ENCODE data around the gene ARF3.

ARF3 gene

GRCh38 chr12:48980953-48981756, 23.9 kb upstream of the ARF3 start:
- DNase-seq = no peak

DNA sequence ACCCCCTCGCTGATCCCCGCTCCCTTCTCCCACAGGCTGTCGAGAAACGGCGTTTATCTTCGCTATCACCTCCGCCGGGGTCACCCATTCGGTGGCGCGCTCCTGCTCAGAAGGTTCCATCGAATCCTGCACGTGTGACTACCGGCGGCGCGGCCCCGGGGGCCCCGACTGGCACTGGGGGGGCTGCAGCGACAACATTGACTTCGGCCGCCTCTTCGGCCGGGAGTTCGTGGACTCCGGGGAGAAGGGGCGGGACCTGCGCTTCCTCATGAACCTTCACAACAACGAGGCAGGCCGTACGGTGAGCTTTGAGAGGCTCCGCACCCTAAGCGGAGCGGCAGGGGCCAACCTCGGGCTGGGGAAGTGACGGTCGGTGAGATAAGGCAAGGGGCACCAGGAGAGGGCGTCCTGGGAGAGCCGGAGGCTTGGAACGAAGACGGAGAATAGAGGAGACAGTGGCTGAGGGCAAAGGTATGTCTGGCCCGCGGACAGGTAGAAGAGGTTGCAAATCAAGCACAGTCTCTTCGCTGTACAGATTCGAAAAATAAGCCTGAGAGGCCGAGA, 23.2 kb upstream of the ARF3 start:
- no peak for DNase-seq

DNA sequence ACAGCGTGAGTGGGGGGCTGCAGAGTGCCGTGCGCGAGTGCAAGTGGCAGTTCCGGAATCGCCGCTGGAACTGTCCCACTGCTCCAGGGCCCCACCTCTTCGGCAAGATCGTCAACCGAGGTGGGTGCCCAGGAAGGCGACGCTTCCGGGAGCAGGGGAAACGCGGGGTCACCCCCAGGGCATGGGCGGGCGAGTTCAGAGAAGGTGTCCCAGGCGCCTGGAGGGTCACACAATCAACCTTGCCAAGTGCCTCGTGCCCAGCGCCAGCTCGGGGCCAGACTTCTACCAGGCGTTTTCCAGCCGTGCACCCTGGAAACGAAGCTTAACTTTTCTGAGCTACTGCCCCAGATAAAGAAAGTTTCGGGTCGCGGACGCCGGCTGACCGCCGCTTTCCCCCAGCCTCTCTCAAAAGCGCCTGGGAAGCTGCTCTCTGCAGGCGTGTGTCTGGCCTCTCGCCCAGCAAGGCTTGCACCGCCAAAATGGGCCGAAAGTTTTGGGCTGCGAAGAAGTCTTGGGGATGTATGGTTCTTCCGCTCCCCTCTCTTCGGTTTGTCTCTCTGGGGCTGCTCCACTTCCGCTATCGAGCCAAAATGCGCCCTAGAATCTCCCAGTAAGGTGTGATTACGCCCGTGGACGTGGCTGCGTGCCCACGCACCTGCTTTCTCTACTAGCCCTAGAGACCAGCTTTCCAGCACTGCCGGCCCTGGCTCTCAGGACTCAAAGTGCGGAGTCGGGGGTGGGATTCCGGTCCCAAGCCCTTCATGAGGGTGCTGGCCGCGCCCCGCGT, 22.5 kb upstream of the ARF3 start:
- DNase-seq = no peak

GRCh38 chr12:48978741-48979601, 21.7 kb upstream of the ARF3 start:
- DNase-seq = no peak

- DNase-seq = no peak
Observed at GRCh38 chr12:48978291-48978740, 21.0 kb upstream of the ARF3 start, which contains the start of gene WNT1. WNT1 (plus strand) TSS chr12:48978322; CDS start chr12:48978651, 329 bp downstream.

GRCh38 chr12:48977290-48978281, 20.3 kb upstream of the ARF3 start:
- DNase-seq = no peak

DNA sequence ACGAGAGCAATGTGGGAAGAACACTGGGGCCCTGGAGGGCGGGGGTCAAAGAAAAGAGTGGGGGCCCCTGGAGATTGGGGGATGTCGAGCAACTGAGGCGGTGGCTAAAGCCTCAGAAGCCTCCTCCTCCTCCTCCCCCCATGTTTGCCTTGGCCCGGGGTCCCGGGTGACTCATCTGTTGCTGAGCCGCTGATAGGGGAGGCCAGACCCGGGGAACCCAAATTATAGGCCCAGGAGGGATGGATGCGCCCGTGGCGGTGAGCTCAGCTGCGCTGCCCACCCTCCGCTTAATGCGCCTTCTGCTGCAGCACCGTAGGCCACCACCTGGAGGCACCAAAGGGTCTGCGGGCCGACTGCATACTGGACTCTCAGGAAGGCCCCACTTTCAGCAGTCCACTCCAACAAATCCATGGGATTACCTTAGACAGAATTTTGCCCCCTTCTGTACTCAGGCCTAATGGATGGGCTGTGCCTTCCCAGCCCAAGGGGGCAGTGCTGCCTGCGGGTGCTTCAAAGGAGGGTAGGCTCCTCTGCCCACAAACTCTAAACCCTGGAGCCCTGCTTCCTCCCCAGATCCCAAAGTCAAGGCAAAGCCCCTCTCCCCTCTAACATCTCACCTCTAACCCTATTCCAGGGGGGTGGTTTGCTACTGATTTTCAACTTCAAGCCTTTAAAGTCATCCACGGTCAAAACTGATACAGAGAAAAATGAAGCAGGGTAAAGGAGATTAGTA, 16.8 kb upstream of the ARF3 start:
- DNase-seq = no peak

- DNase-seq = no peak
Observed at GRCh38 chr12:48973531-48973930, 16.2 kb upstream of the ARF3 start.

DNA sequence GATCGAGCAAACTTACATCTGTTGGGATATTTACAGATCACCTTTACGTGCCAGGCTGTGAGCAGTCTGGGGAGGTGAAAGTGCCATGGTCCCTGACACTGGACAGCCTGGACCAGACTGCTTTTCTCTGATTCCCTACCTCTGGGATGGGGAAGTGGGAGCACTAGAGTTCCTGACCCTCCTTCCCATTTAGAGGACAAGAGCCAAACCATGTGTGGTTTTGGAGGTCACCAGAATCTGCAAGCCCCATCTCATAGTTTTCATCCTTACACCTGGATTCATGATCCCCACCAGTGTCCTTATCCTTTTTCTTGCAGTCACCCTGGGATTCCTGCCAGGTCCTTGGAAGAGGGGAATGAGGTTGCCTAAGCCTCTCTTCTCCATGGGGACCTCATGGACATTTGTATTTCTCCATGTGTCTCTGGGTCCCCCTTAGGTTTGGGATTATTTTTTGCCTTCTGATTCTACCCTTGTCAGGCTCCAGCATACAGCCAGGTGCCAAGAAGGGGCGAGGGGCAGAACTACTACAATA, 15.7 kb upstream of the ARF3 start:
- no peak for DNase-seq

- DNase-seq = peak; percentile 89
Observed at GRCh38 chr12:48972213-48972951, 15.1 kb upstream of the ARF3 start.

DNA sequence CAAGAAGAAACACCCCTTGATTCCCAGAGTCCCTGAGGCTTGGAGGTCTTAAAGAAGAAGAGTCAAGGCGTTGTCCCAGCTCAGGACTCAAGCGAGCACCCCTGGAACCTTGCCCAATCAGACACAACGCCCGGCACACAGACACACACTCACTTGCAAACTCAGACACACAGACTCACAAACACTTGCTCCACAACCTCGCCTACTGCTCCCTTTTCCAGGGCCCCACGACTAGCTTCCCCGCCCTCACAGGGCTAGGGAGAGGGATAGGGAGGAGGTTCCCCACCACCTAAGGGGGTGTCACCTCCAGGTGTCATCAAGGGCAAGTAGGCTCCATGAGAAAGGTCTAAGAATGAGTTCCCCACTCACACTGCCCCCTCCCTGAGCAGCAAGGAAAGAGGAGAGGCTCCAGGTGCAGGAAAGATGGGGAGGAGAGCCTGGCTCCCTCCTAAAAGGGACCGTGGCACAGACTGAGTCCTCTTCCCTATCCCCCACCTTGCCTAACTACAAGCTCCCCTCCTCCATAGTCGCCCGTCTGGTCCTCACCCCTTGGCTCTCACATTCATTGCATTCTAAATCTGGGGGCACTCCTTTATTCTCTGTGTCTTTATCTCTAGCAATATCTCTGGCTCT, 13.5 kb upstream of the ARF3 start:
- no peak for DNase-seq

DNA sequence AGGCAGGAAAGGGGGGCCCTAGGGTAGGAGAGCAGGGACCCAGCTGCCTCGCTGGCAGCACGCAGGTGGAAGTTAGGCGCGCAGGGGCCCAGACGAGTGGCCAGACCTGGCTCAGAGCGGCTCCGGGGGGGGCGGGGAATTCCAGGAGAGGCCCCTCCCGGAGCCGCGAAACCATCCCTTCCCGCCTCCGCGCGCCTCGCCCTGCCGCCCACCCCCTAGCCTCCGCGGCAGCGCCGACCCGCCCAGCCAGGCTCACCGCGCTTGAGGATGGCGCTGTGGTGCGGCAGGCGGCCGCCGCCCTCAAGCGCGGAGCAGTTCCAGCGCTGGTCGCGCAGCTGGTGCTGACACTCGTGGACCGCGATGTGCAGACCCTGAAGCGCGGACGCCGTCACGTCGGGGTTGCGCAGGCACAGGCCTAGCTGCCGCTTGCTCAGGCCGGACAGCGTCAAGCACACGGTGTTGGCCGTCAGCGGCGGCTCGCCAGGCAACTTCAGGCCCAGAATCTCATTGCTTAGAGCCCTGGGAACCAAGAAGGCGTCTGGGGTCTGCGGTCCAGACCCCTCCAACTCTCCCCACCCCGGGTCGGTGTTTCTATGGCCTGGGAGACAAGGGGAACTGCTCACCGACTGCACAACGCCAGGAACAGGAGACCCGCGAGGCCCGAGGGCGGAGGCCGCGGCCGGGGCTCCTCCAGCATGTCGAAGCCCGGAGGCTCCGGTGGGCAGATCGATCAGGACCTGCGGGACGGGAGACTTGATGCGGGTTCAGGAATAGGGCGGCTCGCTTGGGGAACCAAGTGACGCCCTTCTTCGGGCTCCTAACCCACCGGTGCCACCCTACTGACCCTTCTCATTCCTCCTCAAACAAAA, 12.8 kb upstream of the ARF3 start:
- DNase-seq = no peak

- no peak for DNase-seq
Observed at GRCh38 chr12:48969160-48969771, 12.0 kb upstream of the ARF3 start.

- DNase-seq = no peak
Observed at GRCh38 chr12:48968467-48968866, 11.2 kb upstream of the ARF3 start.

- DNase-seq = no peak
Observed at GRCh38 chr12:48967991-48968390, 10.7 kb upstream of the ARF3 start.

DNA sequence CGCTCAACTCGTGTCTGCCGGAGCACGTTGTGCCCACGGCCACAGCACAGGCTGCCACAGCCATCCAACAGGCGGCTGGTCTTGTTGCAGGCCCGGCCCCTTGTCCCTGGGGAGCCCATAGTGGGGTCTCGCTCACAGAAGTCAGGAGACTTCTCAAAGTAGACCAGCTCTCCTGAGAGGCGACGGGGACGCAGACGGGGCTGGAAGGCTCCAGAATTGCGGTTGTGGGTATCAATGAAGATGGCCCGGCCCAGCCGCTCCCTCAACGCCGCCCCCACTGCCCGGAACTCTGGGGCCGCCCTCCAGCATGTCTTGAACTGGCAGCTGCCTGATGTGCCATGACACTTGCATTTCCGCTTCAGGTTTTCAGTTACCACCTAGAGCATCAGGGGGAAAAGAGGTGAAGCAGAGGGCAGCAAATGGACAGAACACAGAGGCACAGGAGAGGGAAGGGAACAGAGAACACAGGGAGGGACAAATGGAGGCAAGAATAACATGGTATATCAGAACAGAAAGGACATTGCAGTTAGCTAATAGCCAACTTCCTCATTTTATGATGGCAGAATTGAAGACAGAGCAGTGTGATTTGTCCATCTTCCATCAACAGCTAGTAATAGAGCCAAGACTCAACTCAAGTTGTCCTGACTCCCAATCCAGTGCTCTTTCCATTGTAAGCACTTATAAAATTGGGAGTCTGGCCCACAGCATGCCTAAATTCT, 9.0 kb upstream of the ARF3 start:
- no peak for DNase-seq

DNA sequence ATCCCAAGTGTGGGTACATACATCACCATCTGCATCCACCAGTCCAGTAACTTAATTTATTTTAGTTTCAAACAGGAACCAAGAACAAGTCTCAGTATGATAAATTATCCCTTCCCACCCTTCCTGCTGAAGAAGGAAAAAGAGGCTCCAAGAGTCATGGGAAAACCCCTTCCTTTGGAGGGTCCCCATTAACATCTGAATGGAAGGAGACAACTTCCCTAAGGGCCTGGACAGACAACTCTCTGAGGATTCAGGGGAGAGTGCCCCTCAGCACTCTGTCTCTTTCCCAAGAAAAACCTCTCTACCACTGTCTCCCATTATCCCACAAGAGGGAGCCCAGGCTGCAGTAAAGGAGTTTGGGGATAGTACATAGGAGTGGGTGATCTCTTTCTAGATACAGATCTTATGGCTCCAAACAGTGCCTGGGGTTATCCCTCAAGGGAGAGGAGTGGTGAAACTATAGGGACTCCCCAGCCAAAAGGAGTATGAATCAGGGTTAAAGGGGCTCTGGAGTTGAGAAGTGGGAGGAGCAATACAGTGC, 8.1 kb upstream of the ARF3 start:
- DNase-seq = no peak
